Endothelial cell of umbilical vein (primary cell): Measurements from ENCODE around the gene TPCN2.

Experiments
- CTCF ChIP-seq, 2 donors: IDR thresholded peaks; 1 replicate in 1 of 2; 2 replicates in 1 of 2; pipeline ENCODE4 v1.5.1; 2011; ENCODE audit warnings: low read length in 2 of 2, mild to moderate bottlenecking in 2 of 2, moderate library complexity in 2 of 2, control low read depth in 1 of 2, inconsistent platforms in 1 of 2, low read depth in 1 of 2; ENCODE audit not compliant: insufficient read depth in 1 of 2; ENCODE audit errors: extremely low read depth in 1 of 2
- EZH2 ChIP-seq: IDR thresholded peaks from 2 replicates; pipeline ENCODE4 v1.6.1; 2012; ENCODE audit warnings: borderline replicate concordance, low read depth, mild to moderate bottlenecking, moderate library complexity, low read length, inconsistent platforms; ENCODE audit not compliant: severe bottlenecking
- FOS ChIP-seq: IDR thresholded peaks from 2 replicates; pipeline ENCODE4 v1.6.1; 2011; ENCODE audit warnings: mild to moderate bottlenecking, low read length, moderate library complexity, borderline replicate concordance; ENCODE audit not compliant: insufficient read depth
- GATA2 ChIP-seq: IDR thresholded peaks from 2 replicates; pipeline ENCODE4 v1.7.0; 2011; ENCODE audit warnings: low read depth, mild to moderate bottlenecking, moderate library complexity, mixed read lengths, low read length; ENCODE audit not compliant: insufficient read length, insufficient read depth
- JUN ChIP-seq: IDR thresholded peaks from 2 replicates; pipeline ENCODE4 v1.6.1; 2011; ENCODE audit warnings: borderline replicate concordance, low read depth; ENCODE audit not compliant: insufficient read length, insufficient read depth
- MAX ChIP-seq: IDR thresholded peaks from 2 replicates; pipeline ENCODE4 v1.6.1; 2011; ENCODE audit not compliant: insufficient read depth, insufficient read length
- MYC ChIP-seq: IDR thresholded peaks from one replicate; pipeline ENCODE4 v1.6.1; 2011; ENCODE audit warnings: mild to moderate bottlenecking, low read depth, low read length
- POLR2A ChIP-seq: IDR thresholded peaks from 2 replicates; pipeline ENCODE4 v1.6.1; 2012; ENCODE audit warnings: low read depth, mild to moderate bottlenecking, control low read depth, low read length
- POLR2AphosphoS5 ChIP-seq: IDR thresholded peaks from 2 replicates; pipeline ENCODE4 v1.6.1; 2012; ENCODE audit warnings: low read depth, mild to moderate bottlenecking, control low read depth, low read length, moderate library complexity; ENCODE audit not compliant: insufficient read depth

GRCh38 chr11:69131121-69131566 lies 82.4 kb downstream of the TPCN2 start:
- no peak for TF ChIP-seq CTCF (IDR thresholded peaks at IDR 0.05; ENCODE audit: extremely low read depth in 1 of 2, insufficient read depth in 1 of 2, low read depth in 1 of 2, low read length in 2 of 2)
- TF ChIP-seq EZH2 = no peak
- TF ChIP-seq POLR2A = no peak
- TF ChIP-seq POLR2AphosphoS5 = no peak
- TF ChIP-seq FOS = no peak
- no peak for TF ChIP-seq JUN
- TF ChIP-seq MAX = no peak
- TF ChIP-seq MYC = no peak
- no peak for TF ChIP-seq GATA2
